AG04450 (cell line): ENCODE measurements around the gene SNORC. TPM values are rescaled to one million over a fixed set of nuclear protein-coding genes. Genes with fewer than 3 reads are reported as not detected.

Experiments
- CTCF ChIA-PET: fragments of 300-600, 350-600 bp; formaldehyde crosslinking; extraction: SDS; loops from one replicate; lab custom pipeline; 2022; ENCODE audit warnings: antibody characterized with exemption, inconsistent platforms; lab: Charles Lee
- POLR2A ChIA-PET: fragments of 350-600 bp; formaldehyde crosslinking; extraction: SDS; loops from one replicate; lab custom pipeline; 2021; ENCODE audit warnings: antibody characterized with exemption, inconsistent platforms; lab: Yijun Ruan, JAX
- DNase-seq: peaks from one replicate; pipeline ENCODE4 v3.0.0-alpha.2; 2011; ENCODE audit warnings: low read depth, low spot score
- H3K27ac ChIP-seq: one replicate; pipeline ENCODE4 v1.5.1; 2012; ENCODE audit warnings: low read depth, low read length, control low read depth
- H3K27me3 ChIP-seq: one replicate; pipeline ENCODE4 v1.6.0; 2012; ENCODE audit warnings: low read length; ENCODE audit not compliant: control insufficient read depth, insufficient read depth
- H3K4me3 ChIP-seq: 2 replicates; pipeline ENCODE4 v1.5.1; 2011; ENCODE audit warnings: mild to moderate bottlenecking, low read depth, low read length, control low read depth
- H3K9me3 ChIP-seq: 2 replicates; pipeline ENCODE4 v1.5.1; 2012; ENCODE audit warnings: low read length; ENCODE audit not compliant: control insufficient read depth, insufficient read depth
- polyA minus RNA-seq: library from RNA; depleted of rRNA, polyadenylated mRNA; stranded (reverse); fragments of >200 nt; gene quantifications from 2 replicates; pipeline ENCODE4 v1.2.3, GENCODE V29; 2011; rRNA and poly(A)+ RNA removed
- polyA plus RNA-seq: library from polyadenylated mRNA; depleted of rRNA; stranded (reverse); fragments of >200 nt; gene quantifications from 2 replicates; pipeline ENCODE4 v1.2.3, GENCODE V29; 2011; rRNA removed
- TF ChIP-seq, protein P1 (sequence below): IDR thresholded peaks from 2 replicates; pipeline ENCODE4 v1.5.1; 2011; ENCODE audit warnings: low read depth, low read length, control low read depth, inconsistent platforms

The SNORC gene
- polyA plus RNA-seq (0.48 and 0.78 TPM in 2 replicates), polyA minus RNA-seq (0.35 and 0.69 TPM in 2 replicates)

DNA sequence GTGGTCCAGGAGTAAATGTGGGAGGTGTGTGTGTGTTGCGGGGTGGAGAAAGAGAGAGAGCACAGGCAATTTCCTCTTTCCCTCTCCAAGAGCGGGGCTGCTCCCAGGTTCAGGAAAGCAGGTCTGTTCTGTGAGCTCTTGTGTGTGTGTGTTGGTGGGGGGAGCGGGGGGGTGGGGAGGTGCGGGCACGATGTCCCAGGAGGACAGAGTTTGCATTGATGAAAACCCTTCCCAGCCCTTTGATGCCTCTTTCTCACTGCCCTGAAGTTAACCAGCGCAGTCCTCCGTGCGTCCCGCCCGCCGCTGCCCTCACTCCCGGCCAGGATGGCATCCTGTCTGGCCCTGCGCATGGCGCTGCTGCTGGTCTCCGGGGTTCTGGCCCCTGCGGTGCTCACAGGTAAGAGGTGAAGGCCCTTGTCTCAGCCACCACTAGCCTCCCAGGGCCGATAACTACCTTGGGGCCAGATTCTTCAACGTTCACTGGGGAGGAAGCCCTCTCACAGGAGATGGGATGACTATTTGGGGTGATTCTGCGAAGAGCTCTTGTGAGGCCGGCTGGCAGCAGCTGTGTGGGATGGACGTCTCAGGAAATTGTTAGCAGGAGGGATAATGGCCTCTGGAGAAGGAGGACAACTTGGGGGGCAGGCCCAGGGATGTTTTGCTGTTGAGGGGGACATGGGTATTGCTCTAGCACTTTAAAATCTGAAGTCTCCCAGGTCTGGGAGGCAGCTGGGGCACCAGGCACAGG, at the start of gene SNORC:
TSS of gene SNORC (plus strand) at position 247 of the 748 bp plus-strand sequence. CDS start at position 325, 78 bp downstream.
- H3K27me3 ChIP-seq = no peaks in the 10 kb centered on the region
- no peak within 1 kb of the TSS for H3K4me3 ChIP-seq
- ChIA-PET POLR2A (no interaction called here), CTCF (interaction anchor here (0.6 to 1.4 kb wide), 3 partner anchors 183 to 382 kb away, joined by 3 to 4 read pairs (median 4); partner anchors contain the start of gene ATG16L1)
- TF ChIP-seq, protein P1, sequence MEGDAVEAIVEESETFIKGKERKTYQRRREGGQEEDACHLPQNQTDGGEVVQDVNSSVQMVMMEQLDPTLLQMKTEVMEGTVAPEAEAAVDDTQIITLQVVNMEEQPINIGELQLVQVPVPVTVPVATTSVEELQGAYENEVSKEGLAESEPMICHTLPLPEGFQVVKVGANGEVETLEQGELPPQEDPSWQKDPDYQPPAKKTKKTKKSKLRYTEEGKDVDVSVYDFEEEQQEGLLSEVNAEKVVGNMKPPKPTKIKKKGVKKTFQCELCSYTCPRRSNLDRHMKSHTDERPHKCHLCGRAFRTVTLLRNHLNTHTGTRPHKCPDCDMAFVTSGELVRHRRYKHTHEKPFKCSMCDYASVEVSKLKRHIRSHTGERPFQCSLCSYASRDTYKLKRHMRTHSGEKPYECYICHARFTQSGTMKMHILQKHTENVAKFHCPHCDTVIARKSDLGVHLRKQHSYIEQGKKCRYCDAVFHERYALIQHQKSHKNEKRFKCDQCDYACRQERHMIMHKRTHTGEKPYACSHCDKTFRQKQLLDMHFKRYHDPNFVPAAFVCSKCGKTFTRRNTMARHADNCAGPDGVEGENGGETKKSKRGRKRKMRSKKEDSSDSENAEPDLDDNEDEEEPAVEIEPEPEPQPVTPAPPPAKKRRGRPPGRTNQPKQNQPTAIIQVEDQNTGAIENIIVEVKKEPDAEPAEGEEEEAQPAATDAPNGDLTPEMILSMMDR = no peak
- no peaks in the 10 kb centered on the region for H3K9me3 ChIP-seq
- no peak within 1 kb of the TSS for H3K27ac ChIP-seq
- no peak for DNase-seq

DNA sequence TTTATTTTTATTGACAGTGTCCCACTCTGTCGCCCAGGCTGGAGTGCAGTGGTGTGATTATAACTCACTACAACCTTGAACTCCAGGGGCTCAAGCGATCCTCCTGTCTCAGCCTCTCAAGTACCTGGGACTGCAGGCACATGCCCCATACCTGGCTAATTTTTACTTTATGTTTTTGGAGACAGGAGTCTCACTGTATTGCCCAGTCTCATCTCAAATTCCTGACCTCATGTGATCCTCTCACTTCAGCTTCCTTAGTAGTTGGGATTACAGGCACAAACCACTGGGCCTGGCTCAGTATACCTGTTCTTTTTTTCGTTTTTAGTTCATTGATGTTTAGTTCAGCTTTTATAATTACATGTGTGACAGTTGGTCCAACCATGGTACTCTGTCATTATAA, 40.1 kb upstream of the SNORC start:
- no peak overlapping the region for H3K27ac ChIP-seq
- H3K27me3 ChIP-seq = no peaks in the 10 kb centered on the region
- ChIA-PET POLR2A (no interaction called here), CTCF (interaction anchor here (2.2 kb wide), 1 partner anchor 23 kb away, joined by 5 read pairs; no protein-coding TSS in a partner anchor)
- H3K4me3 ChIP-seq = no peak overlapping the region
- no peaks in the 10 kb centered on the region for H3K9me3 ChIP-seq
- no peak for DNase-seq
- TF ChIP-seq, protein P1 = no peak

DNA sequence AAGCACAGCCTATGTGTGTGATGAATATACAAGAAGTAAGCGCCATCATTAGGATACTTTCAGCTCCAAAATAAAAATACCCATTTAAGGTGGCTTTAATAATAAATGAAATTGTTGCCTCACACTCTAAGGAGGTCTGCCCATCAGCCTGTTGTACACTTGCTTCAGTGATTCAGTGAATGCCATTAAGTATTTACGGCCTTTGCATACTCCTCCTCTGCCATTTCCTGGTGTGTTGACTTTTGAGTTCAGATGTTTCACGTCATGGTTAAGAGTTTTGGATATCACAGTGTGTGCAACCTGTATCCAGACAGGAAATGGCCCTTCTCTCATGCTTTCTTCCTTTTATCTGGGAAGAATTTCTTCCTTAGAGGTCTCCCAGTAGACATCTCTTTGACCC, 38.6 kb upstream of the SNORC start:
- H3K4me3 ChIP-seq = no peak overlapping the region

DNA sequence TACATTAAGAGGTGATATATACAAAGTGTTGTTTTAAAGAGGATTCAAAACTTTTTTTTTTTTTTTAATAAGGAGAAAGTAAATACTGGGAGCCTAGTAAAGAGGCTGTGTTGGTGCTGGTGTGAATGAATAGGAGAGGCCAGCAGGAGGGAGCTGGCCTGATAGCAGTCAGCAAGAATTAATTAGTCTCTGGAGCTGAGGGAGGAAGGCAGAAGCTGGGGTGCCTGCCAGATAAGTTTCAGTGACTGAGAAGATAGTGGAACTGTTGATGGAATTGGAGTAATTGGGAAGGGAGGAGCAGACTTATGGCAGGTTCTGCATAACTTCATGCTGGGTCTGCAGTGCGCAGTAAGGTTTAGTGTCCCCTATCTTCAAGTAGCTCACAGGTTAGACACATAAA, 36.2 kb upstream of the SNORC start:
- no peaks in the 10 kb centered on the region for H3K27me3 ChIP-seq
- no peak for DNase-seq
- TF ChIP-seq, protein P1 = no peak
- no peaks in the 10 kb centered on the region for H3K9me3 ChIP-seq
- ChIA-PET CTCF (no interaction called here), POLR2A (no interaction called here)
- H3K4me3 ChIP-seq = no peak overlapping the region
- no peak overlapping the region for H3K27ac ChIP-seq

More for the DNA sequence above, 38.6 kb upstream of the SNORC start:
- no peak for DNase-seq
- POLR2A ChIA-PET = no interaction called here
- TF ChIP-seq, protein P1 = no peak
- CTCF ChIA-PET = interaction anchor here (0.5 to 2.2 kb wide), 3 partner anchors 21 to 222 kb away, joined by 4 to 5 read pairs (median 5); no protein-coding TSS in a partner anchor
- no peaks in the 10 kb centered on the region for H3K9me3 ChIP-seq
- H3K27me3 ChIP-seq = no peaks in the 10 kb centered on the region
- H3K27ac ChIP-seq = no peak overlapping the region

DNA sequence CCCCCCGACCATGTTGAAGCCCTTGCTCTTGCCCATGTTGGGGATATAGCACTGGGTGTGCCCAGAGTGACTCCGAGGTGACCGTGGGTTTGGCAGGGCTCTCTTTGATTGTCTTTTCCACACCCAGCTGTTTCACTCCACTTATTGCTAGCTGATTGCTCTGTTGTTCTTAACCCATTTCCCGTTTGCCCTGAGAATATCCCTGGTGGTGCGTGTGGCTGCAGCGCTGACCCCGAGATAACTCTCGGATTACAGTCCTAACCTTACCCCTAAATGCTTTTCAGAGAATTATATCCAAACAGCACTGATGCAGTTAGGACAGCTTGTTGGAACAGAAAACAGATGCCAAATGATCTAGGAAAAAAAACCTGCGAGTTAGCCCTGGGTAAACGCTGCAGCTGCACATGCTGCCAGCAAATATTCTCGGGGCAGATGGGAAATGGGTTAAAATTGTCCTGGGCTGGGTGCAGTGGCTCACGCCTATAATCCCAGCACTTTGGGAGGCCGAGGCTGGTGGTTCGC, 34.3 kb upstream of the SNORC start:
- DNase-seq = no peak
- ChIA-PET CTCF (interaction anchor here (0.6 to 1.6 kb wide), 2 partner anchors 218 to 415 kb away, joined by 3 to 4 read pairs; no protein-coding TSS in a partner anchor), POLR2A (no interaction called here)
- no peaks in the 10 kb centered on the region for H3K27me3 ChIP-seq
- TF ChIP-seq, protein P1 = no peak
- no peaks in the 10 kb centered on the region for H3K9me3 ChIP-seq
- no peak overlapping the region for H3K4me3 ChIP-seq
- H3K27ac ChIP-seq = no peak overlapping the region
